Nephron (organoid): ENCODE results near the gene NEK11.

Source experiments
- H3K27ac Mint-ChIP-seq, 3 experiments: 2 replicates each; pipeline ENCODE4 v1.8.0; 2020; ENCODE audit warnings: mixed read lengths in 3 of 3, mild to moderate bottlenecking in 2 of 3, moderate library complexity in 1 of 3
- H3K27me3 Mint-ChIP-seq: 2 replicates; pipeline ENCODE4 v1.8.0; 2021; ENCODE audit warnings: low read depth, mild to moderate bottlenecking, moderate library complexity, mixed read lengths
- H3K36me3 Mint-ChIP-seq: 2 replicates; pipeline ENCODE4 v1.8.0; 2020; ENCODE audit warnings: low read depth, mixed read lengths
- H3K4me1 Mint-ChIP-seq: 2 replicates; pipeline ENCODE4 v1.8.0; 2020; ENCODE audit warnings: mixed read lengths
- H3K4me3 Mint-ChIP-seq, 3 experiments: 2 replicates each; pipeline ENCODE4 v1.8.0; 2020; ENCODE audit warnings: mild to moderate bottlenecking in 3 of 3, mixed read lengths in 3 of 3, moderate library complexity in 2 of 3
- H3K9me3 Mint-ChIP-seq: 2 replicates; pipeline ENCODE4 v1.8.0; 2020; ENCODE audit warnings: mixed read lengths
- CTCF ChIP-seq, 3 experiments: fragments of 200-600 bp; sonication (generic); IDR thresholded peaks; one replicate each; pipeline ENCODE4 v1.5.0; 2021; ENCODE audit warnings: antibody characterized with exemption in 3 of 3; ENCODE audit not compliant: unreplicated experiment in 3 of 3

Gene NEK11

GRCh38 chr3:131239267-131239666 lies 212.6 kb downstream of the NEK11 start:
- TF ChIP-seq CTCF (IDR thresholded peaks at IDR 0.05; ENCODE audit: unreplicated experiment in 3 of 3): no peak
- Mint-ChIP-seq H3K27me3 (no peaks in the 10 kb centered on the region), H3K4me3 (no peak overlapping the region), H3K27ac (no peak overlapping the region), H3K9me3 (no peaks in the 10 kb centered on the region), H3K4me1 (peaks cover 12% of the 10 kb centered on the region), H3K36me3 (no peaks in the 10 kb centered on the region)

- no peak overlapping the region for H3K27ac Mint-ChIP-seq
- H3K27me3 Mint-ChIP-seq: no peaks in the 10 kb centered on the region
- H3K36me3 Mint-ChIP-seq: no peaks in the 10 kb centered on the region
- no peak for TF ChIP-seq CTCF (IDR thresholded peaks at IDR 0.05; ENCODE audit: unreplicated experiment in 3 of 3)
- H3K9me3 Mint-ChIP-seq: no peaks in the 10 kb centered on the region
- H3K4me1 Mint-ChIP-seq: no peaks in the 10 kb centered on the region
- no peak overlapping the region for H3K4me3 Mint-ChIP-seq
Measured at GRCh38 chr3:131242201-131242600, 215.5 kb downstream of the NEK11 start.

- Mint-ChIP-seq H3K36me3 (peaks cover 5% of the 10 kb centered on the region), H3K27me3 (no peaks in the 10 kb centered on the region)
Measured at GRCh38 chr3:131250466-131250865, 223.8 kb downstream of the NEK11 start.

GRCh38 chr3:131260525-131260924 lies 233.8 kb downstream of the NEK11 start:
- no peaks in the 10 kb centered on the region for H3K4me1 Mint-ChIP-seq
- no peak for TF ChIP-seq CTCF (IDR thresholded peaks at IDR 0.05; ENCODE audit: unreplicated experiment in 3 of 3)
- no peaks in the 10 kb centered on the region for H3K36me3 Mint-ChIP-seq
- H3K27me3 Mint-ChIP-seq: no peaks in the 10 kb centered on the region
- no peak overlapping the region for H3K27ac Mint-ChIP-seq
- no peak overlapping the region for H3K4me3 Mint-ChIP-seq
- peaks cover 23% of the 10 kb centered on the region for H3K9me3 Mint-ChIP-seq

More at GRCh38 chr3:131250466-131250865, 223.8 kb downstream of the NEK11 start:
- H3K4me3 Mint-ChIP-seq: no peak overlapping the region
- peaks cover 15% of the 10 kb centered on the region for H3K9me3 Mint-ChIP-seq
- no peak for TF ChIP-seq CTCF (IDR thresholded peaks at IDR 0.05; ENCODE audit: unreplicated experiment in 3 of 3)
- H3K27ac Mint-ChIP-seq: no peak overlapping the region
- H3K4me1 Mint-ChIP-seq: no peaks in the 10 kb centered on the region

- no peaks in the 10 kb centered on the region for H3K27me3 Mint-ChIP-seq
Measured at GRCh38 chr3:131261104-131261503, 234.4 kb downstream of the NEK11 start.

More at GRCh38 chr3:131261104-131261503, 234.4 kb downstream of the NEK11 start:
- Mint-ChIP-seq H3K36me3 (peaks cover 2% of the 10 kb centered on the region), H3K4me3 (no peak overlapping the region), H3K4me1 (no peaks in the 10 kb centered on the region), H3K9me3 (peaks cover 22% of the 10 kb centered on the region), H3K27ac (no peak overlapping the region)
- TF ChIP-seq CTCF (IDR thresholded peaks at IDR 0.05; ENCODE audit: unreplicated experiment in 3 of 3): no peak
